Immature natural killer cell (primary cell): ENCODE results near the gene IRAK3. TPM values are rescaled to one million over a fixed set of nuclear protein-coding genes. Genes with fewer than 3 reads are reported as not detected.
A peak's percentile ranks its signal among the peaks of the same experiment; 100 is the strongest.
"Not testable (repeated sequence)": the region's sequence is repeated elsewhere in the genome, so short reads cannot be mapped to it uniquely, and the experiment has no call there.

Experiments used
- DNase-seq, 3 donors: peaks; one replicate each; pipeline ENCODE4 v3.0.0; 2022; ENCODE audit warnings: mixed read lengths in 1 of 3
- H3K27ac Mint-ChIP-seq, 6 donors: one replicate each; pipeline ENCODE4 v1.8.0; 2020; ENCODE audit warnings: mixed read lengths in 6 of 6, mild to moderate bottlenecking in 5 of 6, inconsistent platforms in 4 of 6, moderate library complexity in 3 of 6
- H3K27me3 Mint-ChIP-seq, 3 donors: one replicate each; pipeline ENCODE4 v1.8.0; 2020 to 2021; ENCODE audit warnings: low read depth in 3 of 3, mild to moderate bottlenecking in 3 of 3, mixed read lengths in 3 of 3, moderate library complexity in 3 of 3, inconsistent platforms in 1 of 3
- H3K36me3 Mint-ChIP-seq, 3 donors: one replicate each; pipeline ENCODE4 v1.8.0; 2020; ENCODE audit warnings: mixed read lengths in 3 of 3, inconsistent platforms in 2 of 3, mild to moderate bottlenecking in 2 of 3
- H3K4me1 Mint-ChIP-seq, 2 donors: one replicate each; pipeline ENCODE4 v1.8.0; 2020; ENCODE audit warnings: inconsistent platforms in 2 of 2, mild to moderate bottlenecking in 2 of 2, mixed read lengths in 2 of 2, moderate library complexity in 1 of 2
- H3K4me3 Mint-ChIP-seq, 5 donors: one replicate each; pipeline ENCODE4 v1.8.0; 2020; ENCODE audit warnings: mild to moderate bottlenecking in 5 of 5, mixed read lengths in 5 of 5, inconsistent platforms in 3 of 5, moderate library complexity in 3 of 5
- H3K9me3 Mint-ChIP-seq, 6 donors: one replicate each; pipeline ENCODE4 v1.8.0; 2020; ENCODE audit warnings: mild to moderate bottlenecking in 6 of 6, mixed read lengths in 6 of 6, inconsistent platforms in 4 of 6, moderate library complexity in 3 of 6
- polyA plus RNA-seq, 3 donors: library from polyadenylated mRNA; unstranded; fragments of 300-500 nt; fragmentation: Illumina TruSeq; gene quantifications; one replicate each; pipeline ENCODE4 v1.2.3, GENCODE V29; 2021

The IRAK3 gene
- polyA plus RNA-seq, 3 donors from 2014 or later: 0.53 to 1.2 TPM; not detected in 1

DNA sequence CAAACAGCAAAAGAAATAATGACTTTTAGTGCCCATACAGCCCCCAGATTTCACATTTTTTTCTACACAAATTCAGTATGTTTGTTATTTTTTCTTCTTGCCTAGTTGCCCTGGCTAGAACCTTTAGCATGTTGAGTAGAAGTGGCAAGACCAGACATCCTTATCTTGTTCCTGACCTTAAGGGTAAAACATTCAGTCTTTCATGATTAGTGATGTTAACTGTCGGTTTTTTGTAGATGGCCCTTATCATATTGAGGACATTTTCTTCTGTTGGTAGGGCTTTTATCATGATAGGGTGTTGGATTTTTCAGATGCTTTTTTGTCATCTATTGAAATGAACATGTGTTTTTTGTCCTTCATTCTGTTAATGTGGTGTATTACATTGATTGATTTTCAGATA lies 17.1 kb downstream of the IRAK3 start:
- DNase-seq: no peak
- no peak overlapping the region for H3K27ac Mint-ChIP-seq
- H3K27me3 Mint-ChIP-seq: peaks cover 0 to 6% (median 4%) of the 10 kb centered on the region in 3 donors
- H3K4me1 Mint-ChIP-seq: peaks cover 0 to 5% of the 10 kb centered on the region in 2 donors
- H3K9me3 Mint-ChIP-seq: peaks cover 0 to 2% (median 0%) of the 10 kb centered on the region in 6 donors
- H3K4me3 Mint-ChIP-seq: no peak overlapping the region
- H3K36me3 Mint-ChIP-seq: peaks cover 0 to 5% (median 3%) of the 10 kb centered on the region in 3 donors

DNA sequence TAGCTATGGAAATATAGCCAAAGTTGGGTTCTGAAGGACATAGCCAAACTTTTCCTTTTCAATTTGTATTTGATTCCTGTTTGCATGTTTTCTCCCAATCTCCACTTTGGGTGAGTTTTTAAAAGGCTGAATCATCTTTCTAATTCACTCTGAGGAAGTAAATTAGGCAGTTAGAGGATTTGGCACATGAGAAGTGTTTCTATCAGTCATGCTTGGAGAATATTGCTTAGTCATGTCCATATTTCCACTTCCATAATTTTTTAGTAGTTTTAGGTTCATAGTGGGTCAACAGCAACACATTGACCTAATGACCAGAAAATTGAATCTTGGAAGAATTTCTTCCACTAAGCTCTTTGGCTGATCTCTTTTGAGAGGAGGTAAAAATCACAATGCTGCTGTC lies 21.8 kb downstream of the IRAK3 start:
- peaks cover 3 to 8% (median 3%) of the 10 kb centered on the region in 3 donors for H3K27me3 Mint-ChIP-seq
- DNase-seq: no peak
- H3K9me3 Mint-ChIP-seq: peaks cover 0 to 2% (median 0%) of the 10 kb centered on the region in 6 donors
- no peaks in the 10 kb centered on the region for H3K4me1 Mint-ChIP-seq
- H3K4me3 Mint-ChIP-seq: no peak overlapping the region
- H3K27ac Mint-ChIP-seq: no peak overlapping the region
- peaks cover 0 to 11% (median 5%) of the 10 kb centered on the region in 3 donors for H3K36me3 Mint-ChIP-seq

DNA sequence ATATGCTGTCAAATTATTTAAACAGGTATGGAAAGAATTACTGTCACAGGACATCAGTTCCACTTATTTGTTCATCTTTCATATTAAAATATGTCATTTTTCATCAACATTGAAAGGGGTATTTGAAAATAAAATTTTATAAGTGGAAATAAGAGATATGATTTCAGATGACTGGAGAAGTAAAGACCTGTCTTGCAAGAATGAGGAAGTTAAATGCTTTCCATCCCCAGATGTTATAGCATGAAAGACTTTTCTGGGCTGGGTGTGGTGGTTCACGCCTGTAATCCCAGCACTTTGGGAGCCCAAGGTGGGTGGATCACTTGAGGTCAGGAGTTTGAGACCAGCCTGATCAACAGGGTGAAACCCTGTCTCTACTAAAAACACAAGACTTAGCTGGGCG lies 22.6 kb downstream of the IRAK3 start:
- not testable (repeated sequence) for H3K9me3 Mint-ChIP-seq, H3K27me3 Mint-ChIP-seq, DNase-seq, H3K27ac Mint-ChIP-seq, H3K4me3 Mint-ChIP-seq, H3K4me1 Mint-ChIP-seq
- peaks cover 0 to 11% (median 5%) of the 10 kb centered on the region in 3 donors for H3K36me3 Mint-ChIP-seq

DNA sequence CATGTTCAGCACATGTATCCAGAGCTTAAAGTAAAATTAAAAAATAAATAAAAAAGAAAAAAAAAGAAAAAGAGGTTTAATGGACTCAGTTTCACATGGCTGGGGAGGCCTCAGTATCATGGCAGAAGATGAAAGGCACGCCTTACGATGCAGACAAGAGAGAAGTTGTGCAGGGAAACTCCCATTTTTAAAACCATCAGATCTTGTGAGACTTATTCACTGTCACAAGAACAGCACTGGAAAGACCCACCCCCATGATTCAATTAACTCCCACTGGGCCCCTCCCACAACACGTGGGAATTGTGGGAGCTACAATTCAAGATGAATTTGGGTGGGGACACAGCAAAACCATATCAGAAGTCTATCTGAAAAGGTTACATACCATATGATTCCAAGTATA lies 24.0 kb downstream of the IRAK3 start:
- peaks cover 0 to 10% (median 0%) of the 10 kb centered on the region in 3 donors for H3K36me3 Mint-ChIP-seq
- H3K27me3 Mint-ChIP-seq, H3K4me3 Mint-ChIP-seq, H3K4me1 Mint-ChIP-seq, H3K9me3 Mint-ChIP-seq, H3K27ac Mint-ChIP-seq, DNase-seq: not testable (repeated sequence)

DNA sequence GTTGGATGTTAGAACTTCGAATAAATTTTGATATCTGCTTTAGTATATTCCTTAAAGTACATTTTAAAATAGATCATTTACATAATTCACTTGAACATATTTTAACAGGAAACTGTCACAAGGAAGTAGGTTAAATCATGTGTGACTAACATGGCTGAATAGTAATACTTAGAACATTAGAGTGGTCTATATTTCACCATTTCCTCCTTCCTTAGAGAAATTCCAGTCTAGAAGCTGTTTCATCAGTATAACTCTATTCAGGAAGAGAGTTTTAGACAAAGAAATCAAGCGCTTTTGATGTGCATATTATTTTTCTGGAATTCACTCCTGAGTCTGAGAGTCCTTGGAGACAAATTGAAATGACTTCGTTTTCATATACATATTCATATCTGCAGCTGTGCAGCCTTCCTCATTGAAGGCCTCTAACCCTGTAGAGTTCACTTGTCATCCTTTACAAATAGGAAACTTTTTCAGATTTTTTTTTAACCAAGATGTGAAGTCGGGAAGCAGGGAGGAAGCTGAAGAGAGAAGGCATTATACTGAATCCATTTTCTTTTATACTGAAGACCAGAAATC lies 28.4 kb downstream of the IRAK3 start:
- H3K4me3 Mint-ChIP-seq: no peak overlapping the region
- no peak overlapping the region for H3K27ac Mint-ChIP-seq

DNA sequence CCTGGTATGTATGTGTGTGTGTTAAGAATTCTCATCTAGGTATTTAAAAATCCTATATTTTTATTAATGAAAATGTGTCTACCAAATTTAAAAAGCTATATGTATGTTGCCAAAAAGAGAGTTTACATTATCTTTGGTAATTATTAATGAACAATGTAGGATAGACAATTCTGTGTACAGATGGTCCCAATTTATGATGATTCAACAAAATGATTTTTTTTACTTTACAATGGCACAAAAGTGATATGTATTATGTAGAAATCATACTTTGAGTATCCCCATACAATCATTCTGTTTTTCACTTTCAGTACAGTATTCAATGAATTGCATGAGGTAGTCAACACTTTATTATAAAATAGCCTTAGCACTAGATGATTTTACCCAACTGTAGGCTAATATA lies 39.4 kb downstream of the IRAK3 start:
- H3K9me3 Mint-ChIP-seq: no peaks in the 10 kb centered on the region
- no peak for DNase-seq
- no peaks in the 10 kb centered on the region for H3K36me3 Mint-ChIP-seq
- H3K4me1 Mint-ChIP-seq: no peaks in the 10 kb centered on the region
- H3K4me3 Mint-ChIP-seq: no peak overlapping the region
- peaks cover 1 to 3% (median 2%) of the 10 kb centered on the region in 3 donors for H3K27me3 Mint-ChIP-seq
- no peak overlapping the region for H3K27ac Mint-ChIP-seq

More for the DNA sequence above, 28.4 kb downstream of the IRAK3 start:
- Mint-ChIP-seq H3K9me3 (peaks cover 0 to 6% (median 4%) of the 10 kb centered on the region in 6 donors), H3K36me3 (no peaks in the 10 kb centered on the region), H3K4me1 (no peaks in the 10 kb centered on the region), H3K27me3 (peaks cover under 1 to 9% (median 3%) of the 10 kb centered on the region in 3 donors)
- DNase-seq: no peak

DNA sequence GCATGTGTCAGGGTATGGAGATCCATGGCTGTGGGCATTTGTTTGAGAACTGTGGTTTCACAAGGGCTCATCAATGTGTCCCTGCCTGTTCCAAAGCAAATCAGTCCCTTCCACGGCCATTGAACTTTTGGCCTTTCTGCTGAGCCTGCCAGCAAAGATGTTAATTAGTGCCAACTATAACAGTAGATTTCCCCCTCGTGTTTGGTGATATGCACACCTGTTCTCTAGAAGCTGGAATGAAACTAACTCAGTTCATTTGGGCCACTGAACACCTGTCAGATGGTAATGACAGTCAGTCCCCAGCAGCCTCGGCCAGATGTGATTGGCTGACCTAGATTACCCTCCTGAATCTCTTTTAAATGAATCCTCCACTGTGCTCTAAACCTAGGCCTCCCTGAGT lies 43.2 kb downstream of the IRAK3 start:
- DNase-seq: no peak
- Mint-ChIP-seq H3K36me3 (peaks cover 0 to 3% (median 0%) of the 10 kb centered on the region in 3 donors), H3K4me3 (no peak overlapping the region), H3K27ac (peak overlapping the region in 1 of 6 donors; percentile 15), H3K9me3 (peaks cover 0 to 2% (median 0%) of the 10 kb centered on the region in 6 donors), H3K27me3 (peaks cover 3 to 10% (median 7%) of the 10 kb centered on the region in 3 donors), H3K4me1 (peaks cover 6 to 13% of the 10 kb centered on the region in 2 donors)

DNA sequence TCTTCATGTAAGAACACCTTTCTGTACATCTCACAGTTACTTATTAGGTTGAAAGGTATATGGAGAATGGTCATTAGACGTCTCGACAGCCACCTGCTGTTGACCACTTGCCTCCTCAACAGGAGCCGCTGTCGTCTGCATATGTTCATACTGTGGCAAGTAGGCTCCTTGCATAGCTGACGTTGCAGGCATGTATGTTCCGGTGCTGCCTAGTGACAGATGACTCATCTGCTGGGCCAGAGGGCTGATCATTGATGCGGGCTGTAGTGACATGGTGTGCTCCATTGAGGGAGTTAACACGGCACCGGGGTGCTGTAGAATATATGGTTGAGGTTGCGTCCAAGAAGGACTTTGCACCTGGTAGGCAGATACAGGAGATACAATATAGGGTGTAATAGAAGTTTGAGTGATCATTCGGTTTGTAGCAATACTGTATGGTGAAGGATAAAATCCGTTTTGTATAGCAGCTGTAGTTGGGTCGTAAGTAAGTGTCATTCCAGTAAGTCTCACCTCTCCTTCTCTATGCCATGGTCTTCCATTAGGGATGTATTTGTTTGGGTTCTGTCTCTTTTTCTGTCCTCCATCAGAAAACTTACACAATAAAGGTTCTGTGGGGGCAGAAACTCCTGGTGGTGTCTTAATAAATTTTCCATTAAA lies 45.2 kb downstream of the IRAK3 start:
- Mint-ChIP-seq H3K4me3 (peak overlapping the region; percentile 72 to 81 (median 76)), H3K27ac (peak overlapping the region in 1 of 6 donors; percentile 33), H3K4me1 (peaks cover 6 to 13% of the 10 kb centered on the region in 2 donors)
- not testable (repeated sequence) for H3K27me3 Mint-ChIP-seq, DNase-seq, H3K9me3 Mint-ChIP-seq, H3K36me3 Mint-ChIP-seq

DNA sequence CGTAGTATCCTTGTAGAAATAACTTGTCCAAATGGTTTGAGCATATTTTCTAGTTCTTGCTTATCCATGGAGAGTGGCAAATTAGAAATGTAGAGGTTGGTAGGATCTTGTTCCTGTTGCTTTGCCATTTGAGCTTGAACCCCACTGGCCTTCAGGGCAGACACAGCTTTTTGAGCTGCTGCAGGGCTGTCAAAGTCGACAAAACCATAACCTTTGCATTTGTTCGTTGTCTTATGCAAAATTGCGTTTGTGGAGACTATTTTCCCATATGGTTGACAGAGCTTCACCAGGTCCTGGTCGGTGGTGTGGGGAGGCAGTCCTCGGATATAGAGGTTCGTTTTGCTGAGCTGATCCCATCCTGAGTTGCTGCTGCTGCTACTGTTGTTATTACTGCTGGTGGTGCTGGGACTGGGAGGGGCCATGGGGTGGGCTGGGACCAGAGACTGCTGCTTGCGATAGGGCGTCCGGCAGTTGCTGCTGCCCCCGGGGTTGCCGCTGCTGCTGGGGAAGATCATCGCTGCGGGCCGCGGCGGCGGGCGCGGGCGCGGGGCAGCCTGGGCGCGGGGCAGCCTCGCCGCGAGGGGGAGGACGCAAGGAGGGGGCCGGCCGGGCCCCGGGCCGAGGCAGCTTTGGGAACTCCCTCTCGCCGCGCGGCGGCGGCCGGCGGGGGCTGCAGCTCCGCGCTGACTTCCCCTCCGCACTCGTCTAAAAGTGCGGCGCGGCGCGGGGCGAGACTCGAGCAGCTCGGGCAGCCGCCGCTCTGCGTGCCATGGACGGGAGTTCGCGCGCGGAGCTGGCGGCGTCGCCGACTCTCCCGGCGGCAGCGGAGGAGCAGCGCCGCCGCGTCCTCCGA lies 46.0 kb downstream of the IRAK3 start:
- Mint-ChIP-seq H3K4me3 (peak overlapping the region; percentile 72 to 81 (median 76)), H3K4me1 (peaks cover 6 to 13% of the 10 kb centered on the region in 2 donors), H3K27ac (peak overlapping the region in 1 of 6 donors; percentile 25)
- not testable (repeated sequence) for H3K27me3 Mint-ChIP-seq, H3K9me3 Mint-ChIP-seq, H3K36me3 Mint-ChIP-seq
- DNase-seq: peak; percentile 41 to 44 (median 44)

DNA sequence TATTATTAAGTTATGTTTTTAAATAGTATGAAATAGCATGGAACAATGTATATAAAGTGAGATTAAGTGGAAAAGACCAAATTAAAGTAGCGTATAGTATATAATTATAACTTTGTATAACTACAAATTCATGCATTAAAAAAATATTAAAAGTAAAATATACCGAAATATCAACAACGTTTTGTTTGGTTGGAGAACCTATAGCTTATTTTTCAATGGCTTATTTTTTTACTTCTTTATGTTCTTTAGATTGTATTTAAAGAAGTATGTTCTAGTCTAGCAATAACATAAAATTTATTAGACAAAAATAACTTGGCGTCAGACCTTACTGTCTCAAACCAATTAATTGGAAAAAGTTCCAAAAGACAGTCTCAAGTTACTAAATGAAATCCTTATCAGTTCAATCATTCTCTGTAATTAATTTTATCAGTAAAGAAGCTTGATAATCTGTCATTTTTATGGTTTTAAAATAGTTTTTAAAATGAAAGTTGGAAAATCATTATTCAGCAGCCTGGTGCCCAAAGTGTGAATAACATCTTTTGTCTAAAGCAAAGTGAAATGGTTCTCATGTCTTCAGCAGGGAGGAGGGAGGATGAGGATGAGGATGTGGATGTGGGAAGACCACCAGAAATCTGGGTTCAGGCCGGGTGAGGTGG lies 46.7 kb downstream of the IRAK3 start:
- Mint-ChIP-seq H3K36me3 (peaks cover 0 to 3% (median 0%) of the 10 kb centered on the region in 3 donors), H3K4me1 (peaks cover 6 to 13% of the 10 kb centered on the region in 2 donors), H3K27me3 (peaks cover 5 to 10% (median 6%) of the 10 kb centered on the region in 3 donors), H3K27ac (peak overlapping the region in 1 of 6 donors; percentile 30), H3K4me3 (peak overlapping the region; percentile 46 to 64 (median 61)), H3K9me3 (peaks cover 0 to 2% (median 0%) of the 10 kb centered on the region in 6 donors)
- no peak for DNase-seq

DNA sequence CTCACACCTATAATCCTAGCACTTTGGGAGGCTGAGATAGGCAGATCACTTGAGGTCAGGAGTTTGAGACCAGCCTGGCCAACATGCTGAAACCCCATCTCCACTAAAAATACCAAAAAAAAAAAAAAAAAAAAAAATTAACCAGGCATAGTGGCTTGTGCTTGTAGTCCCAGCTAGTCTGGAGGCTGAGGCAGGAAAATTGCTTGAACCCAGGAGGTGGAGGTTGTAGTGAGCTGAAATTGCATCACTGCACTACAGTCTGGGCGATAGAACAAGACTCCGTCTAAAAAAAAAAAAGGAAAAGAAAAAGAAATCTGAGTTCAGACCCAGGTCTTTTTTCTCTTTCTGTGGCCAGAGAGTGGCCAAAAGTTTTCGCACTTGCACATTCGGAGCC lies 47.3 kb downstream of the IRAK3 start:
- H3K27me3 Mint-ChIP-seq, H3K36me3 Mint-ChIP-seq: not testable (repeated sequence)

DNA sequence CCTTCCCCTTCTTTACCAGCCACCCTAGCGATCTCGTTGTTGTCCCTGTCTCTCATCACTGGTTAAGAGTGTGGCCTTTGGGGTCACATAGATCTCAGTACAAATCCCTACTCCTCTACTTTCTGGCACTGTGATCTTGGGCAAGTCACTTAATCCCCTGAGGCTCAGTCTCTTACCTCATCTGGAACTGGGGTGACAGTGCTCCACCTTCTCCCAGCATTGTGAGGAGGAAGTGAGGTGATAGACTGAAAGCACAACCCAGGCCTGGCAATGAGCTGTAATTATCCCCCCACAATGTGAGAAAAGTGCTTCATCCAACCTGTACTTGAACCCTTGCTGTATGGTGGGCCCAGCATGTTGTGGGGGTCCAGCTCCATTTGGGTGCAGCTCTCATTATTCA lies 48.0 kb downstream of the IRAK3 start:
- Mint-ChIP-seq H3K4me3 (peak overlapping the region; percentile 14 to 61 (median 38)), H3K4me1 (peaks cover 6 to 13% of the 10 kb centered on the region in 2 donors), H3K36me3 (peaks cover 0 to 3% (median 0%) of the 10 kb centered on the region in 3 donors), H3K9me3 (peaks cover 0 to 2% (median 0%) of the 10 kb centered on the region in 6 donors), H3K27me3 (peaks cover 5 to 10% (median 6%) of the 10 kb centered on the region in 3 donors), H3K27ac (no peak overlapping the region)
- no peak for DNase-seq

More for the DNA sequence above, 47.3 kb downstream of the IRAK3 start:
- Mint-ChIP-seq H3K4me1 (peaks cover 6 to 13% of the 10 kb centered on the region in 2 donors), H3K4me3 (peak overlapping the region; percentile 46 to 64 (median 61)), H3K27ac (peak overlapping the region in 1 of 6 donors; percentile 30)
- DNase-seq, H3K9me3 Mint-ChIP-seq: not testable (repeated sequence)

DNA sequence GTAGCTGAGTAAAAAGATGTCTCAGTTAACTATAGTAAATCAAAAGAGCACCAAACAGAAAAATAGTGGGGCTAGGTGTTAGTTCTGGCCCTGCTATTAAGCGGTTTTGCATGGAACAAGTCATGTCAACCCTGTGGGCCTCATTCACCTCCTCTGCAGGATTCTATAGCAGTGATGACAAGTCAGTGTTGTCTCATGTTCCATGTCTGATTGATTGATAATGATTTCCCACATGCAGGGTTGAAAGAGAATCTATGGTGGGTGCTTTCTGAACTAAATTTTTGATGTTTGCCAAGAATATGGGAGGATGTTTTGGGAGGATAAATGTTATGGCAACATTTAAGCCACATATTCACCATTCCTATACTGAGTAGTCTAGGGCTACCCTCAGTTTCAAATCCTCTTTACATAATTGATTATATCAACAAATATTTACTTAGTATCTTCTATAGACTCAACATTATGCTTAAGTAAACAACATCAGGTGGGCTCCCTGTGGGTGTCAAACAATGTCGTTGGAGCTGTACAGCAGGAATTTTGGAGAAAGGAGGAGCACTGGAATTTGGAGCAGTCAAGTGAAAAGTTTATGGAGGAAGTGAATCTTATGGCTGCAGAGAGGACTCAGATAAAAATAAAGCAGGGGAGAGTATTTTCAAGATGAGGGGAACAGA lies 48.6 kb downstream of the IRAK3 start:
- Mint-ChIP-seq H3K27ac (no peak overlapping the region), H3K4me1 (peaks cover 6 to 13% of the 10 kb centered on the region in 2 donors), H3K9me3 (peaks cover 0 to 2% (median 0%) of the 10 kb centered on the region in 6 donors), H3K36me3 (peaks cover 0 to 3% (median 0%) of the 10 kb centered on the region in 3 donors), H3K27me3 (peaks cover 5 to 10% (median 6%) of the 10 kb centered on the region in 3 donors), H3K4me3 (no peak overlapping the region)
- no peak for DNase-seq
